GM12878 (cell line): ENCODE measurements around the gene TMEM181. TPM values are rescaled to one million over a fixed set of nuclear protein-coding genes. Genes with fewer than 3 reads are reported as not detected.

ENCODE experiments used
- ATAC-seq: fragments of 200-7000 bp; cut with Tn5 transposase; 3 replicates; pipeline ENCODE4 v1.9.1; 2020; ENCODE audit warnings: mild to moderate bottlenecking, moderate library complexity
- BruUV-seq: library from RNA; stranded (reverse); fragments of 400-500 nt; replicated peaks from 2 replicates; lab custom pipeline; 2021; lab: Mats Ljungman, UMichigan
- CTCF ChIA-PET: fragments of 300-600 bp; sonication (Branson Sonifier 250); formaldehyde crosslinking; extraction: SDS; loops from one replicate; lab custom pipeline; 2021; ENCODE audit warnings: inconsistent platforms; lab: Yijun Ruan, JAX
- POLR2A ChIA-PET: fragments of 350-600 bp; formaldehyde crosslinking; extraction: SDS; loops from one replicate; lab custom pipeline; 2021; ENCODE audit warnings: inconsistent platforms; lab: Charles Lee
- RAD21 ChIA-PET: fragments of 300-600 bp; sonication (Branson Sonifier 250); formaldehyde crosslinking; loops from one replicate; lab custom pipeline; 2023; ENCODE audit warnings: antibody characterized with exemption; ENCODE audit not compliant: unreplicated experiment; lab: Charles Lee
- SMC1A ChIA-PET: fragments of 300-600 bp; sonication (Branson Sonifier 250); formaldehyde crosslinking; loops from one replicate; lab custom pipeline; 2023; ENCODE audit not compliant: unreplicated experiment, uncharacterized antibody; lab: Charles Lee
- DNase-seq: peaks from one replicate; pipeline ENCODE4 v3.0.0-alpha.2; 2011; ENCODE audit warnings: low read depth, low spot score
- FAIRE-seq: peaks from 3 replicates; lab custom pipeline; 2011; peaks lifted over from hg19 to GRCh38; lab: Jason Lieb, UNC
- H2AFZ ChIP-seq: 2 replicates; pipeline ENCODE4 v1.6.0; 2011; ENCODE audit warnings: low read depth, low read length, control low read depth; ENCODE audit not compliant: control insufficient read depth
- H3K27ac ChIP-seq: 2 replicates; pipeline ENCODE4 v1.5.1; 2011; ENCODE audit warnings: control low read depth; ENCODE audit not compliant: control insufficient read depth, insufficient read depth
- H3K27me3 ChIP-seq, 2 experiments: replicated peaks in 1 of 2; 2 replicates each; pipeline versions ENCODE4 v1.6.0 to v1.6.1; 2011; ENCODE audit warnings: low read length in 1 of 2; ENCODE audit not compliant: control insufficient read depth in 2 of 2, insufficient read depth in 2 of 2
- H3K36me3 ChIP-seq, 2 experiments: 2 replicates each; pipeline ENCODE4 v1.5.1; 2011; ENCODE audit warnings: low read length in 1 of 2; ENCODE audit not compliant: control insufficient read depth in 2 of 2, insufficient read depth in 2 of 2
- H3K4me1 ChIP-seq: 2 replicates; pipeline ENCODE4 v1.6.1; 2011; ENCODE audit warnings: mild to moderate bottlenecking, low read length, moderate library complexity, mixed read lengths; ENCODE audit not compliant: control insufficient read depth, insufficient read depth
- H3K4me2 ChIP-seq: 2 replicates; pipeline ENCODE4 v1.6.0; 2011; ENCODE audit warnings: control low read depth; ENCODE audit not compliant: control insufficient read depth, insufficient read depth
- H3K4me3 ChIP-seq: fragments of 200-600 bp; sonication (generic); 2 replicates; pipeline ENCODE4 v1.5.1; 2016
- H3K79me2 ChIP-seq: 2 replicates; pipeline ENCODE4 v1.6.0; 2011; ENCODE audit warnings: low read length; ENCODE audit not compliant: control insufficient read depth, insufficient read depth
- H3K9ac ChIP-seq: 2 replicates; pipeline ENCODE4 v1.8.0; 2011; ENCODE audit warnings: low read length, control low read depth, mixed read lengths; ENCODE audit not compliant: control insufficient read depth, insufficient read depth
- H3K9me3 ChIP-seq: replicated peaks from 3 replicates; pipeline ENCODE4 v1.5.1; 2011; ENCODE audit warnings: mild to moderate bottlenecking, low read length; ENCODE audit not compliant: control insufficient read depth, insufficient read depth
- H4K20me1 ChIP-seq: 2 replicates; pipeline ENCODE4 v1.6.0; 2011; ENCODE audit not compliant: control insufficient read depth, insufficient read depth
- EED ChIP-seq: sonication (generic); IDR thresholded peaks from 2 replicates; pipeline ENCODE4 v1.6.1; 2016; ENCODE audit warnings: antibody characterized with exemption, low read depth
- EZH2 ChIP-seq: IDR thresholded peaks from 2 replicates; pipeline ENCODE4 v1.6.1; 2012; ENCODE audit warnings: low read depth, mild to moderate bottlenecking, control low read depth, inconsistent platforms, low read length, borderline replicate concordance; ENCODE audit not compliant: control insufficient read depth
- FOXK2 ChIP-seq: fragments of 450-650 bp; IDR thresholded peaks from 2 replicates; pipeline ENCODE4 v1.6.1; 2017; ENCODE audit warnings: mild to moderate bottlenecking, moderate library complexity
- FOXM1 ChIP-seq: IDR thresholded peaks from 2 replicates; pipeline ENCODE4 v1.6.1; 2012; ENCODE audit warnings: low read depth, mild to moderate bottlenecking, inconsistent platforms, low read length, moderate library complexity
- HDAC6 ChIP-seq: fragments of 200-600 bp; sonication (generic); IDR thresholded peaks from one replicate; pipeline ENCODE4 v1.8.0; 2017; ENCODE audit warnings: antibody characterized with exemption; ENCODE audit not compliant: unreplicated experiment
- IKZF2 ChIP-seq, 2 experiments: fragments of 450-650 bp; IDR thresholded peaks; 2 replicates each; pipeline ENCODE4 v1.6.1; 2017; ENCODE audit warnings: mild to moderate bottlenecking in 2 of 2, moderate library complexity in 2 of 2
- JUND ChIP-seq: IDR thresholded peaks from 2 replicates; pipeline ENCODE4 v1.6.1; 2012; ENCODE audit warnings: low read depth, mild to moderate bottlenecking, low read length, improper control_type of control experiment, moderate library complexity
- NFXL1 ChIP-seq: fragments of 450-650 bp; IDR thresholded peaks from 2 replicates; pipeline ENCODE4 v1.6.1; 2017; ENCODE audit warnings: antibody characterized with exemption, mild to moderate bottlenecking, borderline replicate concordance
- POLR2AphosphoS2 ChIP-seq: IDR thresholded peaks from 2 replicates; pipeline ENCODE4 v1.6.1; 2011; ENCODE audit warnings: low read depth, mild to moderate bottlenecking, low read length, improper control_type of control experiment, moderate library complexity
- ZNF207 ChIP-seq: fragments of 450-650 bp; IDR thresholded peaks from 2 replicates; pipeline ENCODE4 v1.6.1; 2014; ENCODE audit warnings: antibody characterized with exemption, mild to moderate bottlenecking, borderline replicate concordance
- ZSCAN29 ChIP-seq: fragments of 450-650 bp; IDR thresholded peaks from 2 replicates; pipeline ENCODE4 v1.6.1; 2017; ENCODE audit warnings: mild to moderate bottlenecking, moderate library complexity
- WGBS: methylation state at CpG from one replicate; pipeline ENCODE4 v1.1.6; 2016; ENCODE audit warnings: low lambda C conversion rate; ENCODE audit not compliant: insufficient replicate concordance, insufficient coverage; ENCODE audit errors: missing lambda C conversion rate; 5-methylcytosine and 5-hydroxymethylcytosine counted together
- in situ Hi-C: fragments of 300-500 bp; cut with MboI; formaldehyde crosslinking; loops from 9 replicates; pipeline ENCODE4 v1.14.3; 2018; ENCODE audit warnings: mixed read lengths
- intact Hi-C: fragments of 100-400 bp; cut with micrococcal nuclease; formaldehyde crosslinking; loops from one replicate; pipeline ENCODE4 v1.14.2; 2022; ENCODE audit not compliant: unreplicated experiment
- polyA plus RNA-seq, 11 experiments: library from polyadenylated mRNA; depleted of rRNA in 4 of 11; unstranded in 6 of 11; stranded (reverse) in 5 of 11; fragments of >200 nt; fragmentation: Nextera tagmentation in 4 of 11; fragmentation: Illumina TruSeq in 1 of 11; extraction: Ambion mirVana in 4 of 11; extraction: Trizol in 1 of 11; gene quantifications; 1 replicate in 1 of 11; 2 replicates in 10 of 11; pipeline versions ENCODE4 v1.2.1 to v1.2.3, GENCODE V29; 2011 to 2016; ENCODE audit warnings: inconsistent platforms in 2 of 11, missing spikeins in 2 of 11, low read depth in 1 of 11
- total RNA-seq, 4 experiments: library from RNA; depleted of rRNA in 3 of 4; stranded (reverse); fragments of >200 nt in 3 of 4; fragmentation: Illumina TruSeq in 1 of 4; extraction: Trizol in 1 of 4; gene quantifications; 2 replicates each; pipeline versions ENCODE4 v1.2.1 to v1.2.3, GENCODE V29; 2013 to 2021
- TF ChIP-seq, protein P1 (sequence below): IDR thresholded peaks from 2 replicates; pipeline ENCODE4 v1.6.1; 2012; ENCODE audit warnings: low read depth, low read length, improper control_type of control experiment
- TF ChIP-seq, protein P2 (sequence below): fragments of 450-650 bp; IDR thresholded peaks from 2 replicates; pipeline ENCODE4 v1.6.1; 2014; ENCODE audit warnings: mild to moderate bottlenecking
- TF ChIP-seq, protein P3 (sequence below): fragments of 450-650 bp; IDR thresholded peaks from 2 replicates; pipeline ENCODE4 v1.6.1; 2017; ENCODE audit warnings: low read depth, mild to moderate bottlenecking, moderate library complexity

The TMEM181 gene
- total and polyA plus RNA-seq, 10 of the 15 experiments (the other 5 are each of a cell fraction or from before 2014, with no cell fraction given), result 1.5 to 7.9 (median 5.2) TPM

DNA sequence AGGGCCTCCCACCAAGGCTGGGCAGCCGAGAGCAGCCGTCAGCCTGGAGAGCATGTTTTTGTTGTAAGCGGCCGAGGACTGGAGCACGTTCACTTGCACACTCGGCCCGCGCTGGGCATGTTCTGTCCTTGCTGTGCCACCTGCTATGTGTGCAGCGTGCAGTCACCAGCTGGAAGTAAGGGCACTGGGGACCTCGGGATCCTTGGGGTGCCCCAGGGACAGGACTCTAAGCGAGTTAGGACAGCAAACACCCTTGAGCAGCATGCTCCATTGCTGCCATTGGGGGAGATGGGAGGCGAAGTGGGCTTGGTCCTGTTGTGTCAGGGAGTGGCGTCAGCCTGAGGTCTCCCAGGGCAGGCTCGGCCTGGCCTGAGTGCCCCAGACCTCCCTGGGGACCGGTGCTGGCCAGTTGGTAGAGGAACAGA, 66.0 kb downstream of the TMEM181 start:
- in situ Hi-C loops (no loop called here), intact Hi-C loops (no loop called here)
- RAD21 ChIA-PET, result no interaction called here
- TF ChIP-seq, protein P1, sequence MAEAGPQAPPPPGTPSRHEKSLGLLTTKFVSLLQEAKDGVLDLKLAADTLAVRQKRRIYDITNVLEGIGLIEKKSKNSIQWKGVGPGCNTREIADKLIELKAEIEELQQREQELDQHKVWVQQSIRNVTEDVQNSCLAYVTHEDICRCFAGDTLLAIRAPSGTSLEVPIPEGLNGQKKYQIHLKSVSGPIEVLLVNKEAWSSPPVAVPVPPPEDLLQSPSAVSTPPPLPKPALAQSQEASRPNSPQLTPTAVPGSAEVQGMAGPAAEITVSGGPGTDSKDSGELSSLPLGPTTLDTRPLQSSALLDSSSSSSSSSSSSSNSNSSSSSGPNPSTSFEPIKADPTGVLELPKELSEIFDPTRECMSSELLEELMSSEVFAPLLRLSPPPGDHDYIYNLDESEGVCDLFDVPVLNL, result no peak
- TF ChIP-seq JUND, result no peak
- no peak for TF ChIP-seq HDAC6
- no peak for TF ChIP-seq ZNF207
- no peak for TF ChIP-seq EZH2
- TF ChIP-seq, protein P2, sequence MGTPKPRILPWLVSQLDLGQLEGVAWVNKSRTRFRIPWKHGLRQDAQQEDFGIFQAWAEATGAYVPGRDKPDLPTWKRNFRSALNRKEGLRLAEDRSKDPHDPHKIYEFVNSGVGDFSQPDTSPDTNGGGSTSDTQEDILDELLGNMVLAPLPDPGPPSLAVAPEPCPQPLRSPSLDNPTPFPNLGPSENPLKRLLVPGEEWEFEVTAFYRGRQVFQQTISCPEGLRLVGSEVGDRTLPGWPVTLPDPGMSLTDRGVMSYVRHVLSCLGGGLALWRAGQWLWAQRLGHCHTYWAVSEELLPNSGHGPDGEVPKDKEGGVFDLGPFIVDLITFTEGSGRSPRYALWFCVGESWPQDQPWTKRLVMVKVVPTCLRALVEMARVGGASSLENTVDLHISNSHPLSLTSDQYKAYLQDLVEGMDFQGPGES, result no peak
- TF ChIP-seq, protein P3, sequence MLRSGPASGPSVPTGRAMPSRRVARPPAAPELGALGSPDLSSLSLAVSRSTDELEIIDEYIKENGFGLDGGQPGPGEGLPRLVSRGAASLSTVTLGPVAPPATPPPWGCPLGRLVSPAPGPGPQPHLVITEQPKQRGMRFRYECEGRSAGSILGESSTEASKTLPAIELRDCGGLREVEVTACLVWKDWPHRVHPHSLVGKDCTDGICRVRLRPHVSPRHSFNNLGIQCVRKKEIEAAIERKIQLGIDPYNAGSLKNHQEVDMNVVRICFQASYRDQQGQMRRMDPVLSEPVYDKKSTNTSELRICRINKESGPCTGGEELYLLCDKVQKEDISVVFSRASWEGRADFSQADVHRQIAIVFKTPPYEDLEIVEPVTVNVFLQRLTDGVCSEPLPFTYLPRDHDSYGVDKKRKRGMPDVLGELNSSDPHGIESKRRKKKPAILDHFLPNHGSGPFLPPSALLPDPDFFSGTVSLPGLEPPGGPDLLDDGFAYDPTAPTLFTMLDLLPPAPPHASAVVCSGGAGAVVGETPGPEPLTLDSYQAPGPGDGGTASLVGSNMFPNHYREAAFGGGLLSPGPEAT, result no peak
- no peak for TF ChIP-seq POLR2AphosphoS2
- TF ChIP-seq FOXK2, result no peak
- TF ChIP-seq NFXL1, result no peak
- no peak for TF ChIP-seq FOXM1
- no peak for TF ChIP-seq EED
- TF ChIP-seq IKZF2 (IDR thresholded peaks at IDR 0.05), result no peak
- TF ChIP-seq ZSCAN29, result no peak
- Histone ChIP-seq H3K27me3 (no peaks in the 10 kb centered on the region), H4K20me1 (no peaks in the 10 kb centered on the region), H2AFZ (no peak overlapping the region), H3K79me2 (no peaks in the 10 kb centered on the region), H3K9ac (no peak overlapping the region), H3K27ac (no peak overlapping the region), H3K4me1 (no peaks in the 10 kb centered on the region; the same call in 1 of the 2 replicates), H3K36me3 (peaks cover 9 to 29% of the 10 kb centered on the region in 2 experiments), H3K9me3 (no peaks in the 10 kb centered on the region), H3K4me2 (no peak overlapping the region), H3K4me3 (no peak overlapping the region)
- DNase-seq, result no peak
- WGBS, result over 99% methylated on average over 15 of the region's 15 CpGs
- POLR2A ChIA-PET, result no interaction called here
- ATAC-seq, result no peak
- FAIRE-seq, result no peak
- BruUV-seq, result no TSS peak
- SMC1A ChIA-PET, result no interaction called here
- CTCF ChIA-PET, result interaction anchor here (1.2 kb wide), 1 partner anchor 24 kb away, joined by 4 read pairs; the partner anchor contains the start of gene SYTL3
